Measurements from ENCODE around the gene HSPB9. TPM values are rescaled to one million over a fixed set of nuclear protein-coding genes. Genes with fewer than 3 reads are reported as not detected.

Gene HSPB9
- under 1 TPM in 2 of 4 donors, not detected in 2; 0.04 to 0.37 TPM for polyA plus RNA-seq
- long read RNA-seq, donor 1, result 0 reads
- long read RNA-seq, donor 2, result 0 reads
- long read RNA-seq, donor 3, partial matches to known transcripts, result 0 of 1 reads
- long read RNA-seq, donor 3, other reads (novel, unspliced or antisense), result 0 of 1 reads
- long read RNA-seq, donor 4, result 0 reads
- long read RNA-seq, donor 5, result 0 reads
- long read RNA-seq, donor 6, partial matches to known transcripts, result 62 of 125 reads
- long read RNA-seq, donor 6, other reads (novel, unspliced or antisense), result 63 of 125 reads
- long read RNA-seq, donor 7, result 0 reads
- long read RNA-seq, donor 8, result 0 reads
- long read RNA-seq, donor 9, result 0 reads
- long read RNA-seq, donor 10, partial matches to known transcripts, result 0 of 2 reads
- long read RNA-seq, donor 10, other reads (novel, unspliced or antisense), result 0 of 2 reads

GRCh38 chr17:42122371-42123303 is at the start of gene HSPB9:
Gene HSPB9 (plus strand): TSS chr17:42122804. CDS start chr17:42122851, 47 bp downstream.
- H3K27me3 ChIP-seq (ENCODE audit: control insufficient read depth in 3 of 3, insufficient read depth in 3 of 3, low read length in 3 of 3), result no peaks in the 10 kb centered on the region
- peaks cover 5 to 50% (median 9%) of the 10 kb centered on the region in 3 donors for H3K36me3 ChIP-seq (ENCODE audit: control insufficient read depth in 3 of 3, insufficient read depth in 2 of 3, low read depth in 1 of 3, low read length in 3 of 3)
- H3K27ac ChIP-seq (ENCODE audit: low read depth in 1 of 3, low read length in 2 of 3), result peak within 1 kb of the TSS in 2 of 3 donors; percentile 41 to 53
- peak within 1 kb of the TSS in 1 of 3 donors; percentile 2 for H3K4me3 ChIP-seq (ENCODE audit: low read depth in 1 of 3, low read length in 3 of 3)
- 36 to 61% (median 50%) methylated on average over 56 to 61 of the region's 61 CpGs for WGBS, 3 donors
- FAIRE-seq, result no peak
- no peaks in the 10 kb centered on the region for H3K9me3 ChIP-seq (ENCODE audit: control insufficient read depth in 2 of 2, insufficient read depth in 1 of 2, low read depth in 1 of 2, low read length in 1 of 2)
- H3K4me1 ChIP-seq (ENCODE audit: control insufficient read depth in 3 of 3, insufficient read depth in 2 of 3, low read depth in 1 of 3, low read length in 2 of 3), result peaks cover 0 to 26% (median 0%) of the 10 kb centered on the region in 3 donors
- DNase-seq, result peak; percentile 91 to 94

GRCh38 chr17:42075789-42076188 is 46.8 kb upstream of the HSPB9 start:
- no peak for DNase-seq
- FAIRE-seq, result no peak

GRCh38 chr17:42076797-42077559 is 45.6 kb upstream of the HSPB9 start:
- WGBS, 3 donors, result 64 to 81% (median 73%) methylated on average over 4 of the region's 4 CpGs
- Histone ChIP-seq H3K4me3 (ENCODE audit: low read depth in 1 of 3, low read length in 3 of 3) (no peak overlapping the region), H3K36me3 (ENCODE audit: control insufficient read depth in 3 of 3, insufficient read depth in 2 of 3, low read depth in 1 of 3, low read length in 3 of 3) (no peaks in the 10 kb centered on the region), H3K27ac (ENCODE audit: low read depth in 1 of 3, low read length in 2 of 3) (no peak overlapping the region), H3K4me1 (ENCODE audit: control insufficient read depth in 3 of 3, insufficient read depth in 2 of 3, low read depth in 1 of 3, low read length in 2 of 3) (peaks cover 0 to 5% (median 0%) of the 10 kb centered on the region in 3 donors), H3K27me3 (ENCODE audit: control insufficient read depth in 3 of 3, insufficient read depth in 3 of 3, low read length in 3 of 3) (peaks cover under 1 to 23% (median 3%) of the 10 kb centered on the region in 3 donors), H3K9me3 (ENCODE audit: control insufficient read depth in 2 of 2, insufficient read depth in 1 of 2, low read depth in 1 of 2, low read length in 1 of 2) (no peaks in the 10 kb centered on the region)
- DNase-seq (no peak), FAIRE-seq (no peak)

More at GRCh38 chr17:42075789-42076188, 46.8 kb upstream of the HSPB9 start:
- Histone ChIP-seq H3K36me3 (ENCODE audit: control insufficient read depth in 3 of 3, insufficient read depth in 2 of 3, low read depth in 1 of 3, low read length in 3 of 3) (no peaks in the 10 kb centered on the region), H3K27ac (ENCODE audit: low read depth in 1 of 3, low read length in 2 of 3) (no peak overlapping the region), H3K9me3 (ENCODE audit: control insufficient read depth in 2 of 2, insufficient read depth in 1 of 2, low read depth in 1 of 2, low read length in 1 of 2) (no peaks in the 10 kb centered on the region), H3K4me1 (ENCODE audit: control insufficient read depth in 3 of 3, insufficient read depth in 2 of 3, low read depth in 1 of 3, low read length in 2 of 3) (peaks cover 0 to 5% (median 0%) of the 10 kb centered on the region in 3 donors), H3K4me3 (ENCODE audit: low read depth in 1 of 3, low read length in 3 of 3) (no peak overlapping the region), H3K27me3 (ENCODE audit: control insufficient read depth in 3 of 3, insufficient read depth in 3 of 3, low read length in 3 of 3) (peaks cover 3 to 35% (median 5%) of the 10 kb centered on the region in 3 donors)
- 76 to 82% (median 80%) methylated on average over 6 of the region's 6 CpGs for WGBS, 3 donors

- H3K27ac ChIP-seq (ENCODE audit: low read depth in 1 of 3, low read length in 2 of 3), result no peak overlapping the region
- 87 to 92% (median 91%) methylated on average over 5 of the region's 5 CpGs for WGBS, 3 donors
- no peak for FAIRE-seq
- H3K4me3 ChIP-seq (ENCODE audit: low read depth in 1 of 3, low read length in 3 of 3), result no peak overlapping the region
- H3K4me1 ChIP-seq (ENCODE audit: control insufficient read depth in 3 of 3, insufficient read depth in 2 of 3, low read depth in 1 of 3, low read length in 2 of 3), result peaks cover 0 to 2% (median 0%) of the 10 kb centered on the region in 3 donors
- no peaks in the 10 kb centered on the region for H3K9me3 ChIP-seq (ENCODE audit: control insufficient read depth in 2 of 2, insufficient read depth in 1 of 2, low read depth in 1 of 2, low read length in 1 of 2)
- no peak for DNase-seq
- H3K36me3 ChIP-seq (ENCODE audit: control insufficient read depth in 3 of 3, insufficient read depth in 2 of 3, low read depth in 1 of 3, low read length in 3 of 3), result no peaks in the 10 kb centered on the region
- H3K27me3 ChIP-seq (ENCODE audit: control insufficient read depth in 3 of 3, insufficient read depth in 3 of 3, low read length in 3 of 3), result peaks cover 0 to 18% (median 0%) of the 10 kb centered on the region in 3 donors
These were observed 44.8 kb upstream of the HSPB9 start for GRCh38 chr17:42077755-42078154.

- no peaks in the 10 kb centered on the region for H3K36me3 ChIP-seq (ENCODE audit: control insufficient read depth in 3 of 3, insufficient read depth in 2 of 3, low read depth in 1 of 3, low read length in 3 of 3)
- no peaks in the 10 kb centered on the region for H3K9me3 ChIP-seq (ENCODE audit: control insufficient read depth in 2 of 2, insufficient read depth in 1 of 2, low read depth in 1 of 2, low read length in 1 of 2)
- FAIRE-seq (no peak), DNase-seq (no peak)
- H3K27ac ChIP-seq (ENCODE audit: low read depth in 1 of 3, low read length in 2 of 3), result no peak overlapping the region
- H3K4me3 ChIP-seq (ENCODE audit: low read depth in 1 of 3, low read length in 3 of 3), result no peak overlapping the region
- no peaks in the 10 kb centered on the region for H3K4me1 ChIP-seq (ENCODE audit: control insufficient read depth in 3 of 3, insufficient read depth in 2 of 3, low read depth in 1 of 3, low read length in 2 of 3)
- H3K27me3 ChIP-seq (ENCODE audit: control insufficient read depth in 3 of 3, insufficient read depth in 3 of 3, low read length in 3 of 3), result peaks cover 0 to 11% (median 0%) of the 10 kb centered on the region in 3 donors
- WGBS, 3 donors, result 54 to 68% (median 64%) methylated on average over 8 of the region's 8 CpGs
These were observed 44.1 kb upstream of the HSPB9 start for GRCh38 chr17:42078396-42079043.

GRCh38 chr17:42079541-42079940 is 43.1 kb upstream of the HSPB9 start:
- 64 to 73% (median 70%) methylated on average over 2 of the region's 2 CpGs for WGBS, 3 donors
- DNase-seq (no peak), FAIRE-seq (no peak)
- H3K4me1 ChIP-seq (ENCODE audit: control insufficient read depth in 3 of 3, insufficient read depth in 2 of 3, low read depth in 1 of 3, low read length in 2 of 3), result no peaks in the 10 kb centered on the region
- no peak overlapping the region for H3K27ac ChIP-seq (ENCODE audit: low read depth in 1 of 3, low read length in 2 of 3)
- H3K27me3 ChIP-seq (ENCODE audit: control insufficient read depth in 3 of 3, insufficient read depth in 3 of 3, low read length in 3 of 3), result peaks cover 0 to 9% (median 0%) of the 10 kb centered on the region in 3 donors
- no peaks in the 10 kb centered on the region for H3K9me3 ChIP-seq (ENCODE audit: control insufficient read depth in 2 of 2, insufficient read depth in 1 of 2, low read depth in 1 of 2, low read length in 1 of 2)
- H3K4me3 ChIP-seq (ENCODE audit: low read depth in 1 of 3, low read length in 3 of 3), result no peak overlapping the region
- H3K36me3 ChIP-seq (ENCODE audit: control insufficient read depth in 3 of 3, insufficient read depth in 2 of 3, low read depth in 1 of 3, low read length in 3 of 3), result no peaks in the 10 kb centered on the region

GRCh38 chr17:42081516-42082129 is 41.0 kb upstream of the HSPB9 start:
- no peak overlapping the region for H3K27ac ChIP-seq (ENCODE audit: low read depth in 1 of 3, low read length in 2 of 3)
- no peak for FAIRE-seq
- 31 to 76% (median 51%) methylated on average over 9 of the region's 9 CpGs for WGBS, 3 donors

More at GRCh38 chr17:42081516-42082129, 41.0 kb upstream of the HSPB9 start:
- DNase-seq, result no peak
- Histone ChIP-seq H3K4me1 (ENCODE audit: control insufficient read depth in 3 of 3, insufficient read depth in 2 of 3, low read depth in 1 of 3, low read length in 2 of 3) (no peaks in the 10 kb centered on the region), H3K9me3 (ENCODE audit: control insufficient read depth in 2 of 2, insufficient read depth in 1 of 2, low read depth in 1 of 2, low read length in 1 of 2) (no peaks in the 10 kb centered on the region), H3K4me3 (ENCODE audit: low read depth in 1 of 3, low read length in 3 of 3) (no peak overlapping the region), H3K36me3 (ENCODE audit: control insufficient read depth in 3 of 3, insufficient read depth in 2 of 3, low read depth in 1 of 3, low read length in 3 of 3) (no peaks in the 10 kb centered on the region), H3K27me3 (ENCODE audit: control insufficient read depth in 3 of 3, insufficient read depth in 3 of 3, low read length in 3 of 3) (peaks cover 0 to 5% (median 0%) of the 10 kb centered on the region in 3 donors)
